CD14-positive monocyte (primary cell): ENCODE measurements around the gene PCCA. TPM values are rescaled to one million over a fixed set of nuclear protein-coding genes. Genes with fewer than 3 reads are reported as not detected.
A peak's percentile ranks its signal among the peaks of the same experiment; 100 is the strongest.

Experiments used
- DNase-seq, 3 donors: peaks; one replicate each; pipeline ENCODE4 v3.0.0-alpha.2; 2011 to 2022
- H2AFZ ChIP-seq: 2 replicates; pipeline ENCODE4 v1.6.0; 2012; ENCODE audit warnings: mild to moderate bottlenecking, low read depth, low read length, inconsistent platforms; ENCODE audit not compliant: insufficient read depth, poor library complexity, severe bottlenecking
- H3K27ac ChIP-seq, 2 donors: 1 replicate in 1 of 2; 2 replicates in 1 of 2; pipeline ENCODE4 v1.5.1; 2012 to 2013; ENCODE audit warnings: low read length in 2 of 2, control low read depth in 1 of 2, inconsistent platforms in 1 of 2, low read depth in 1 of 2, mild to moderate bottlenecking in 1 of 2
- H3K27me3 ChIP-seq, 2 donors: one replicate each; pipeline versions ENCODE4 v1.6.0 to v1.6.1; 2011 to 2013; ENCODE audit warnings: low read length in 2 of 2; ENCODE audit not compliant: control insufficient read depth in 2 of 2, insufficient read depth in 2 of 2
- H3K36me3 ChIP-seq, 2 donors: replicated peaks in 1 of 2; 1 replicate in 1 of 2; 2 replicates in 1 of 2; pipeline versions ENCODE4 v1.5.1 to v1.6.1; 2012 to 2013; ENCODE audit warnings: low read length in 2 of 2, control low read depth in 1 of 2, inconsistent platforms in 1 of 2, mild to moderate bottlenecking in 1 of 2; ENCODE audit not compliant: insufficient read depth in 2 of 2, control insufficient read depth in 1 of 2
- H3K4me1 ChIP-seq, 2 donors: 1 replicate in 1 of 2; 2 replicates in 1 of 2; pipeline versions ENCODE4 v1.5.1 to v1.6.1; 2012 to 2013; ENCODE audit warnings: low read length in 2 of 2, control low read depth in 1 of 2, inconsistent platforms in 1 of 2, mild to moderate bottlenecking in 1 of 2, moderate library complexity in 1 of 2; ENCODE audit not compliant: insufficient read depth in 2 of 2, control insufficient read depth in 1 of 2
- H3K4me2 ChIP-seq: replicated peaks from 2 replicates; pipeline ENCODE3; 2012; ENCODE audit warnings: low read length, moderate library complexity, mild to moderate bottlenecking; ENCODE audit not compliant: poor library complexity, severe bottlenecking; ENCODE audit errors: extremely low read depth
- H3K4me3 ChIP-seq, 3 experiments: fragments of 200-600 bp in 1 of 3; sonication (generic) in 1 of 3; replicated peaks in 1 of 3; 1 replicate in 2 of 3; 2 replicates in 1 of 3; pipeline ENCODE4 v1.5.1; 2011 to 2013; ENCODE audit warnings: low read length in 3 of 3, mild to moderate bottlenecking in 3 of 3, control low read depth in 2 of 3, low read depth in 2 of 3, inconsistent platforms in 1 of 3, moderate library complexity in 1 of 3
- H3K79me2 ChIP-seq: 2 replicates; pipeline ENCODE4 v1.6.0; 2012; ENCODE audit warnings: mild to moderate bottlenecking, control low read depth, inconsistent platforms, low read length, moderate library complexity; ENCODE audit not compliant: insufficient read depth
- H3K9ac ChIP-seq: 2 replicates; pipeline ENCODE4 v1.6.0; 2017; ENCODE audit warnings: low read length, mild to moderate bottlenecking; ENCODE audit not compliant: insufficient read depth, poor library complexity, severe bottlenecking
- H3K9me3 ChIP-seq, 2 donors: replicated peaks in 1 of 2; 1 replicate in 1 of 2; 2 replicates in 1 of 2; pipeline versions ENCODE4 v1.5.1 to v1.6.1; 2012 to 2013; ENCODE audit warnings: low read length in 2 of 2, control low read depth in 1 of 2; ENCODE audit not compliant: control insufficient read depth in 1 of 2, insufficient read depth in 1 of 2
- H4K20me1 ChIP-seq: 2 replicates; pipeline ENCODE4 v1.6.0; 2012; ENCODE audit warnings: mild to moderate bottlenecking, low read length, control low read depth, moderate library complexity; ENCODE audit not compliant: insufficient read depth
- H3K27ac Mint-ChIP-seq, 7 donors: one replicate each; pipeline ENCODE4 v1.8.0; 2020; ENCODE audit warnings: mild to moderate bottlenecking in 7 of 7, mixed read lengths in 7 of 7, moderate library complexity in 6 of 7, inconsistent platforms in 2 of 7
- H3K27me3 Mint-ChIP-seq, 3 donors: one replicate each; pipeline ENCODE4 v1.8.0; 2021 to 2022; ENCODE audit warnings: low read depth in 3 of 3, mild to moderate bottlenecking in 3 of 3, mixed read lengths in 3 of 3, moderate library complexity in 3 of 3, inconsistent platforms in 1 of 3
- H3K36me3 Mint-ChIP-seq, 2 donors: one replicate each; pipeline ENCODE4 v1.8.0; 2020; ENCODE audit warnings: mixed read lengths in 2 of 2, inconsistent platforms in 1 of 2, mild to moderate bottlenecking in 1 of 2
- H3K4me1 Mint-ChIP-seq: one replicate; pipeline ENCODE4 v1.8.0; 2020; ENCODE audit warnings: mild to moderate bottlenecking, mixed read lengths
- H3K4me3 Mint-ChIP-seq, 2 donors: one replicate each; pipeline ENCODE4 v1.8.0; 2020; ENCODE audit warnings: mild to moderate bottlenecking in 2 of 2, mixed read lengths in 2 of 2, moderate library complexity in 1 of 2
- H3K9me3 Mint-ChIP-seq, 7 donors: one replicate each; pipeline ENCODE4 v1.8.0; 2020 to 2022; ENCODE audit warnings: mixed read lengths in 7 of 7, mild to moderate bottlenecking in 6 of 7, moderate library complexity in 6 of 7, inconsistent platforms in 2 of 7
- CTCF ChIP-seq: fragments of 200-600 bp; IDR thresholded peaks from one replicate; pipeline ENCODE4 v1.8.0; 2022; ENCODE audit warnings: antibody characterized with exemption, mild to moderate bottlenecking
- WGBS: methylation state at CpG from one replicate; pipeline ENCODE4 v1.1.5; 2013; ENCODE audit warnings: missing lambda C conversion rate; ENCODE audit not compliant: insufficient coverage; 5-methylcytosine and 5-hydroxymethylcytosine counted together
- intact Hi-C, 2 donors: fragments of 100-400 bp; cut with micrococcal nuclease; formaldehyde crosslinking; loops; one replicate each; pipeline versions ENCODE4 v1.15.0 to v1.15.1; 2023
- polyA plus RNA-seq, 3 donors: library from polyadenylated mRNA; depleted of rRNA in 1 of 3; unstranded in 2 of 3; stranded (reverse) in 1 of 3; fragments of 300-500 nt in 2 of 3; fragments of >200 nt in 1 of 3; fragmentation: Illumina TruSeq in 2 of 3; gene quantifications; 1 replicate in 2 of 3; 2 replicates in 1 of 3; pipeline ENCODE4 v1.2.3, GENCODE V29; 2012 to 2021

The PCCA gene
- polyA plus RNA-seq, 3 donors, result 4.4 to 13.5 (median 11.9) TPM

DNA sequence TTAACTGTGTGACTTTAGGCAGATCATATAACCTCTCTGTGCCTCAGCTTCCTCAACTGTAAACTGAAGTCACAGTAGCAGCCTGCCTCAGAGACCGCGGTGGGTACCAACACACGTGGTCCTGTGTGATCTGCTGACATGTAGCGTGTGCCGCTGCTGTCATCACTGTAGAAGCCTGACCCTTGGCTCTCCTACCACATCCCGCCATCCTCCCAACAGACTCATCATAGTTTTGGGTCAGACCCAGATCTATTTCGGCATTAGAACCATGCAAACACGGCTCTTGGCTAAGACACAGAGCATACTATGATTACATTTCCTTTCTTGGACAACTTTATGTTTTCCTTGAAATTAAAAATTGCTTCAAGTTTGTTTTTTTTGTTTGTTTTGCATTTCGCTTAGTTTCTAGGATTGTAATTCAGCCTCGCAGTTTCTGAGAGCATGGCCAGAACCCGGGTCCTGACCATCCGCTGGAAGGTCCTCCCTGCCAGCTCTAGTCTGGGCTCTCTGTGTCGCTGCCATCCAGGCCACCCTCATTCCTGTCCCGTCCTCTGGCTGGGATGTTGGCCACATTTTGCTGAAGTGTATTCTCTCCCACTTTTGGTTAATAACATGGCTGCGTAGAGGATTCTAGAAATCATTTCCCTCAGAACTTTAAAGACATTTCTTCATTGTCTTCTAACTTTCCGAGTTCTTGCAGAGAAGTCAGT, 446.7 kb downstream of the PCCA start:
- no peak for TF ChIP-seq CTCF
- H4K20me1 ChIP-seq, result no peaks in the 10 kb centered on the region
- H2AFZ ChIP-seq, result no peak overlapping the region
- no peak for DNase-seq
- Mint-ChIP-seq H3K9me3 (peaks cover 0 to 6% (median 3%) of the 10 kb centered on the region in 7 donors), H3K27me3 (peaks cover 0 to 4% (median 0%) of the 10 kb centered on the region in 3 donors), H3K4me3 (no peak overlapping the region), H3K4me1 (no peaks in the 10 kb centered on the region), H3K27ac (no peak overlapping the region), H3K36me3 (peaks cover 3 to 7% of the 10 kb centered on the region in 2 donors)
- WGBS, result 100% methylated on average over 6 of the region's 16 CpGs
- no peak overlapping the region for H3K4me2 ChIP-seq
- no peaks in the 10 kb centered on the region for H3K79me2 ChIP-seq
- no peak overlapping the region for H3K4me3 ChIP-seq
- no peak overlapping the region for H3K9ac ChIP-seq
- H3K9me3 ChIP-seq, result peaks cover 0 to 13% of the 10 kb centered on the region in 2 donors
- H3K27me3 ChIP-seq, result no peaks in the 10 kb centered on the region
- no peaks in the 10 kb centered on the region for H3K4me1 ChIP-seq
- H3K27ac ChIP-seq, result no peak overlapping the region
- intact Hi-C loops, result no loop called here
- no peaks in the 10 kb centered on the region for H3K36me3 ChIP-seq

DNA sequence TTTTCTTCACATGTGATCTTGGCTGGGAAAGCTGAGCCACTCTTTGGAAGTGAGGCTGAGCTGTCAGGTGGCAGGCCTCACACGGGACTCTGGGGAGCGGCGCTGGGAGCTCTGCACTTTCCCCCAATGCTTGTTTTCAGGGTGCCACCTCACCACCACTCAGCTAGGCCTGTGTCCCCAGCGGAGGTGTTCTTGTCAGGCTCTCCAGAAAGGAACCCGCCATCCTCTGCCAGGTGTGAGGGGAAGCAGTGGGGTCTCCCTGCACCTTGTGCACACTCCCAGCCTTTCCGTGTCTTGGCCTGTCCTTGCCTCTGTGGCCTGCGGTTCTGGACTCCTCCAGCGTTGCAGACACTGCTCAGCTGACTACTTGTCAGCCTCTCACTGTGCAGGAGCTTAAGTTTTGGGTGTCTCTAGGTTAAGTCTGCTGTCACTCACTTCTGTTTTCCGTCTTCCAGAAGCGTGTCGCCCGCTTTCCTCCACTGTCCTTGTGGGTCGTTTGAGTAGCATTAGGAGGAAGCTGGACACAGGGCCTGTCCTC, 447.8 kb downstream of the PCCA start:
- no peak for TF ChIP-seq CTCF
- intact Hi-C loops, result no loop called here

More for the DNA sequence above, 447.8 kb downstream of the PCCA start:
- H3K27ac ChIP-seq, result no peak overlapping the region
- H3K27ac Mint-ChIP-seq, result peak overlapping the region in 1 of 7 donors; percentile 25
- no peaks in the 10 kb centered on the region for H3K79me2 ChIP-seq
- no peak overlapping the region for H2AFZ ChIP-seq
- H3K9me3 ChIP-seq, result peaks cover 0 to 13% of the 10 kb centered on the region in 2 donors
- H3K4me1 Mint-ChIP-seq, result no peaks in the 10 kb centered on the region
- H3K4me2 ChIP-seq, result no peak overlapping the region
- H3K4me3 Mint-ChIP-seq, result no peak overlapping the region
- no peaks in the 10 kb centered on the region for H3K36me3 ChIP-seq
- no peak for DNase-seq
- H3K36me3 Mint-ChIP-seq, result peaks cover 3% of the 10 kb centered on the region in 2 donors
- peaks cover 0 to 6% (median 0%) of the 10 kb centered on the region in 3 donors for H3K27me3 Mint-ChIP-seq
- H3K9ac ChIP-seq, result no peak overlapping the region
- peaks cover 0 to 6% (median 3%) of the 10 kb centered on the region in 7 donors for H3K9me3 Mint-ChIP-seq
- WGBS, result 95% methylated on average over 8 of the region's 13 CpGs
- H3K4me1 ChIP-seq, result no peaks in the 10 kb centered on the region
- no peaks in the 10 kb centered on the region for H4K20me1 ChIP-seq
- H3K27me3 ChIP-seq, result no peaks in the 10 kb centered on the region
- H3K4me3 ChIP-seq, result no peak overlapping the region
